HG03135 (cell line): ENCODE measurements around the gene BOD1L1.

Experiments used
- ATAC-seq: cut with Tn5 transposase; IDR thresholded peaks from one replicate; pipeline ENCODE4 v1.9.1; 2021; ENCODE audit warnings: mild to moderate bottlenecking, moderate library complexity; ENCODE audit not compliant: unreplicated experiment

Gene BOD1L1

GRCh38 chr4:13527192-13527980, 100.1 kb downstream of the BOD1L1 start:
- no peak for ATAC-seq

- no peak for ATAC-seq
Measured at GRCh38 chr4:13526658-13527057, 100.9 kb downstream of the BOD1L1 start.

- ATAC-seq: no peak
Measured at GRCh38 chr4:13525606-13526281, 101.8 kb downstream of the BOD1L1 start.

GRCh38 chr4:13524504-13525243, 102.9 kb downstream of the BOD1L1 start:
- no peak for ATAC-seq

- ATAC-seq: no peak
Measured at GRCh38 chr4:13523591-13524503, 103.7 kb downstream of the BOD1L1 start.

- ATAC-seq: no peak
Measured at GRCh38 chr4:13523105-13523477, 104.4 kb downstream of the BOD1L1 start.

GRCh38 chr4:13522282-13523104, 105.0 kb downstream of the BOD1L1 start:
- ATAC-seq: no peak

GRCh38 chr4:13521047-13521446, 106.5 kb downstream of the BOD1L1 start:
- ATAC-seq: no peak
